Skin of body (tissue), 2 donors: ENCODE data around the gene PDE3B. TPM values are rescaled to one million over a fixed set of nuclear protein-coding genes. Genes with fewer than 3 reads are reported as not detected.
"Not testable (repeated sequence)": the region's sequence is repeated elsewhere in the genome, so short reads cannot be mapped to it uniquely, and the experiment has no call there.

Source experiments
- DNase-seq: peaks from one replicate; lab custom pipeline; 2025; lab: John Stamatoyannopoulos, UW
- total RNA-seq: library from RNA; depleted of rRNA; stranded (reverse); fragments of >200 nt; gene quantifications from one replicate; pipeline ENCODE4 v1.2.3, GENCODE V29; 2014

The PDE3B gene
- total RNA-seq, 1 donor from 2014 or later, result 16.1 TPM

- DNase-seq, result no peak
Measured at GRCh38 chr11:14803846-14804245, 160.2 kb downstream of the PDE3B start.

- DNase-seq, result no peak
Measured at GRCh38 chr11:14809466-14809865, 165.9 kb downstream of the PDE3B start.

GRCh38 chr11:14812757-14813156 is 169.2 kb downstream of the PDE3B start:
- DNase-seq, result no peak

GRCh38 chr11:14813516-14813915 is 169.9 kb downstream of the PDE3B start:
- no peak for DNase-seq

GRCh38 chr11:14818779-14819178 is 175.2 kb downstream of the PDE3B start:
- DNase-seq, result no peak

- no peak for DNase-seq
Measured at GRCh38 chr11:14819596-14819995, 176.0 kb downstream of the PDE3B start.

GRCh38 chr11:14821031-14821430 is 177.4 kb downstream of the PDE3B start:
- DNase-seq, result no peak

- no peak for DNase-seq
Measured at GRCh38 chr11:14826600-14826999, 183.0 kb downstream of the PDE3B start.

- no peak for DNase-seq
Measured at GRCh38 chr11:14835496-14836492, 192.2 kb downstream of the PDE3B start.

GRCh38 chr11:14842002-14842401 is 198.4 kb downstream of the PDE3B start:
- no peak for DNase-seq

- DNase-seq, result no peak
Measured at GRCh38 chr11:14852571-14853177, 209.1 kb downstream of the PDE3B start.

- DNase-seq, result no peak
Measured at GRCh38 chr11:14854057-14854456, 210.5 kb downstream of the PDE3B start.

GRCh38 chr11:14855890-14856289 is 212.3 kb downstream of the PDE3B start:
- DNase-seq, result no peak

- no peak for DNase-seq
Measured at GRCh38 chr11:14857621-14858020, 214.0 kb downstream of the PDE3B start.

- no peak for DNase-seq
Measured at GRCh38 chr11:14858404-14858803, 214.8 kb downstream of the PDE3B start.

- DNase-seq, result no peak
Measured at GRCh38 chr11:14860511-14860910, 216.9 kb downstream of the PDE3B start.

- DNase-seq, result no peak
Measured at GRCh38 chr11:14861680-14862079, 218.1 kb downstream of the PDE3B start.

- DNase-seq, result not testable (repeated sequence)
Measured at GRCh38 chr11:14863775-14864174, 220.2 kb downstream of the PDE3B start.

- no peak for DNase-seq
Measured at GRCh38 chr11:14872032-14872431, 228.4 kb downstream of the PDE3B start.

GRCh38 chr11:14873632-14874031 is 230.0 kb downstream of the PDE3B start:
- DNase-seq, result no peak

- DNase-seq, result no peak
Measured at GRCh38 chr11:14875163-14875562, 231.6 kb downstream of the PDE3B start.

GRCh38 chr11:14881576-14882193 is 238.1 kb downstream of the PDE3B start:
- DNase-seq, result no peak
